ENCODE measurements around the gene RPL34.
A peak's percentile ranks its signal among the peaks of the same experiment; 100 is the strongest.

RPL34 gene

DNA sequence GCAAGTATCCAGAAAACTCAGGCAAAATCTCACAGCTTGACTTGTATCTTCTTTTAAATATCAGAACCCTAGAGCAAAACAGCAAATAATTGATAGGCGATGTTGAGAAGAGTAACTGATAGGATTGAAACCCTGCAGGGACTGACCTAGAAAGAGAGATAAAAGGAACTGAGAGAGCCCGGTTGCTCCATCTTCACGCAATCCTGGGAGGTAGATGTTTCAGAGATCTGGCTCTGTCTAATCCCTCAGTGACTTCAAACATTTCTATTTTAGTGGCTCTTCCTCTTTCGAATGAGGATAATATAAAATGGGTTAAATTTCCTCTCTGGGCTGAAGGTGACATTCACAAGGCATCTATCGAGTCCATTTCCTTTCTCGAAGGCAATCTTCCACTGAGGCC, 39.3 kb upstream of the RPL34 start:
- peaks cover 9% of the 10 kb centered on the region for H3K4me1 ChIP-seq (ENCODE audit: insufficient read depth, low read length)
- no peaks in the 10 kb centered on the region for H3K36me3 ChIP-seq (ENCODE audit: insufficient read depth, low read length)
- DNase-seq (no peak), ATAC-seq (ENCODE audit: insufficient read depth, low read depth) (peak; percentile 37)
- H3K27ac ChIP-seq (ENCODE audit: low read length) = peak overlapping the region; percentile 46
- H3K9me3 ChIP-seq (ENCODE audit: insufficient read depth, low read length, severe bottlenecking) = no peaks in the 10 kb centered on the region
- no peak overlapping the region for H3K9ac ChIP-seq (ENCODE audit: low read depth, low read length)
- 0 out of 2 replicates have a peak overlapping the region, but pooled peaks have one; percentile 36 for H2AFZ ChIP-seq (ENCODE audit: low read depth, low read length)
- no peaks in the 10 kb centered on the region for H4K20me1 ChIP-seq (ENCODE audit: insufficient read depth, low read length)
- no peaks in the 10 kb centered on the region for H3K27me3 ChIP-seq (ENCODE audit: insufficient read depth, low read length, poor library complexity)
- no peak for TF ChIP-seq EZH2 (IDR thresholded peaks at IDR 0.05; ENCODE audit: borderline replicate concordance, low read depth, low read length, severe bottlenecking)
- TF ChIP-seq, protein P1, sequence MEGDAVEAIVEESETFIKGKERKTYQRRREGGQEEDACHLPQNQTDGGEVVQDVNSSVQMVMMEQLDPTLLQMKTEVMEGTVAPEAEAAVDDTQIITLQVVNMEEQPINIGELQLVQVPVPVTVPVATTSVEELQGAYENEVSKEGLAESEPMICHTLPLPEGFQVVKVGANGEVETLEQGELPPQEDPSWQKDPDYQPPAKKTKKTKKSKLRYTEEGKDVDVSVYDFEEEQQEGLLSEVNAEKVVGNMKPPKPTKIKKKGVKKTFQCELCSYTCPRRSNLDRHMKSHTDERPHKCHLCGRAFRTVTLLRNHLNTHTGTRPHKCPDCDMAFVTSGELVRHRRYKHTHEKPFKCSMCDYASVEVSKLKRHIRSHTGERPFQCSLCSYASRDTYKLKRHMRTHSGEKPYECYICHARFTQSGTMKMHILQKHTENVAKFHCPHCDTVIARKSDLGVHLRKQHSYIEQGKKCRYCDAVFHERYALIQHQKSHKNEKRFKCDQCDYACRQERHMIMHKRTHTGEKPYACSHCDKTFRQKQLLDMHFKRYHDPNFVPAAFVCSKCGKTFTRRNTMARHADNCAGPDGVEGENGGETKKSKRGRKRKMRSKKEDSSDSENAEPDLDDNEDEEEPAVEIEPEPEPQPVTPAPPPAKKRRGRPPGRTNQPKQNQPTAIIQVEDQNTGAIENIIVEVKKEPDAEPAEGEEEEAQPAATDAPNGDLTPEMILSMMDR (IDR thresholded peaks at IDR 0.05; ENCODE audit: borderline replicate concordance, extremely low read depth, low read length, poor library complexity, severe bottlenecking) = no peak
- H3K79me2 ChIP-seq (ENCODE audit: insufficient read depth, low read length) = no peaks in the 10 kb centered on the region
- no peak overlapping the region for H3K4me3 ChIP-seq (ENCODE audit: low read depth in 1 of 2, low read length in 2 of 2)
- no peak overlapping the region for H3K4me2 ChIP-seq (ENCODE audit: insufficient read depth, low read length)

DNA sequence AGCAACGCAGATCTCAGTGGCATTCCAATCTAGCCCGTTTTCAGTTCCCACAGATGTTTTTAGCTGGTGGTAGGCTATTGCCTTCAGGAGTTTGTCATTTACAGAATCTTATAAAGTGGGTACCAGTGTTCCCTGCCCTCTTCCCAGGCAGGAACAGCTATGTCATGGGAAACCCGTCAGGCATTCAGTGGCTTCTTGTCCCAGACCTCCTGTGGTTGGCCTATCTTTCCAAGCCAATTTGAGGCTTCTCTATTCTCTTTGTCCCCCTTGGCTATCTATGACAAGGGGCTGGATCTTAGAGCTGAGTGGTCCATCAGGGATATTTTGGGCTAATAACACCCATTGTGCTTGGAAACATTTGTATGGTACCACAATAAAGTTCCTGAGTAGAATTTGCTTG, 33.6 kb upstream of the RPL34 start:
- H3K27ac ChIP-seq (ENCODE audit: low read length) = no peak overlapping the region
- H3K36me3 ChIP-seq (ENCODE audit: insufficient read depth, low read length) = no peaks in the 10 kb centered on the region
- no peak overlapping the region for H2AFZ ChIP-seq (ENCODE audit: low read depth, low read length)
- no peaks in the 10 kb centered on the region for H3K79me2 ChIP-seq (ENCODE audit: insufficient read depth, low read length)
- TF ChIP-seq, protein P1 (IDR thresholded peaks at IDR 0.05; ENCODE audit: borderline replicate concordance, extremely low read depth, low read length, poor library complexity, severe bottlenecking) = no peak
- ATAC-seq (ENCODE audit: insufficient read depth, low read depth) = no peak
- H3K4me3 ChIP-seq (ENCODE audit: low read depth in 1 of 2, low read length in 2 of 2) = no peak overlapping the region
- H4K20me1 ChIP-seq (ENCODE audit: insufficient read depth, low read length) = no peaks in the 10 kb centered on the region
- H3K4me1 ChIP-seq (ENCODE audit: insufficient read depth, low read length) = no peaks in the 10 kb centered on the region
- H3K9ac ChIP-seq (ENCODE audit: low read depth, low read length) = no peak overlapping the region
- no peaks in the 10 kb centered on the region for H3K27me3 ChIP-seq (ENCODE audit: insufficient read depth, low read length, poor library complexity)
- no peak overlapping the region for H3K4me2 ChIP-seq (ENCODE audit: insufficient read depth, low read length)
- no peaks in the 10 kb centered on the region for H3K9me3 ChIP-seq (ENCODE audit: insufficient read depth, low read length, severe bottlenecking)
- DNase-seq = no peak

DNA sequence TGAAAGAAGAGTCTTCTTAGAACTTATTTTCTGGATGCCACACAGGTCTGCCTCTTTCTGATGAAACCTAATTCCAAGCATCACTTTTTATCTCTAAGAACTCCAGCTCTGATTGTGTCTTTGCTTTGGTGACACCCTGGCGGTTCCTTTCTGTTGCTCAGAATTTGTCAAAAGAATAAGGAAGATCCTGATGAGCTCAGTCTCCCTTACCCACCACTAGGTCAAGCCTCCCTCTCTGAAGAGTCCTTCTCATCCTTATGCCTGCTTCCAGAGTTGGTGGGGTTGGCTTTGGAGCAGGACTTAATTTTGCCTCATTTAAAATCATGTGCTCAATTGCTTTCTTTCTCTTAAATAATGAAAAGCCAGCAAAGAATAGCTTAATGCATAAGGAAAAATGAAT, 31.5 kb upstream of the RPL34 start:
- H3K27me3 ChIP-seq (ENCODE audit: insufficient read depth, low read length, poor library complexity) = no peaks in the 10 kb centered on the region
- no peaks in the 10 kb centered on the region for H3K79me2 ChIP-seq (ENCODE audit: insufficient read depth, low read length)
- no peaks in the 10 kb centered on the region for H4K20me1 ChIP-seq (ENCODE audit: insufficient read depth, low read length)
- H2AFZ ChIP-seq (ENCODE audit: low read depth, low read length) = no peak overlapping the region
- no peak for ATAC-seq (ENCODE audit: insufficient read depth, low read depth)
- H3K4me1 ChIP-seq (ENCODE audit: insufficient read depth, low read length) = no peaks in the 10 kb centered on the region
- 0 out of 2 replicates have a peak, but pooled peaks cover 3% of the 10 kb centered on the region for H3K36me3 ChIP-seq (ENCODE audit: insufficient read depth, low read length)
- DNase-seq = no peak
- H3K4me2 ChIP-seq (ENCODE audit: insufficient read depth, low read length) = no peak overlapping the region
- TF ChIP-seq EZH2 (IDR thresholded peaks at IDR 0.05; ENCODE audit: borderline replicate concordance, low read depth, low read length, severe bottlenecking) = no peak
- TF ChIP-seq, protein P1 (IDR thresholded peaks at IDR 0.05; ENCODE audit: borderline replicate concordance, extremely low read depth, low read length, poor library complexity, severe bottlenecking) = no peak
- no peak overlapping the region for H3K4me3 ChIP-seq (ENCODE audit: low read depth in 1 of 2, low read length in 2 of 2)
- no peak overlapping the region for H3K9ac ChIP-seq (ENCODE audit: low read depth, low read length)
- H3K27ac ChIP-seq (ENCODE audit: low read length) = no peak overlapping the region
- no peaks in the 10 kb centered on the region for H3K9me3 ChIP-seq (ENCODE audit: insufficient read depth, low read length, severe bottlenecking)

DNA sequence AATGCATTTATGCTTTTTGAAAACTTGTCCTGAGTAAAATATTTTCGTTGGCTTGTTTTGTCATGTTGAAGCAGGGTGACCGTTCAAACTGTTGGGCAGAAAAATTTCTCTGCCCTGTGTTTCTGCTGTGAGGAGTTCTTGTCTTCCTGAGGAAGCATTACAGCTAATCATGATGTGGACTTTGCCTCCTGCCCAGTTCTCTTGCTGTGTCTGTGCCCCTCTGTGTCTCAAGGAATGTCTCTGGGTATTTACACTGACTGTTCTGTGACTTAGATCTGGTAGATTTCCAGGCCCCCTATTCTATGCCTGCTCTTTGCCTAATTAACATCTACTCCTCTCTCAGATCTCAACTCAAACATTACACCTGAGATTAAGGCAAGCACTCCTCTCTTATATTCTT, 30.4 kb upstream of the RPL34 start:
- no peaks in the 10 kb centered on the region for H3K79me2 ChIP-seq (ENCODE audit: insufficient read depth, low read length)
- no peak overlapping the region for H3K4me2 ChIP-seq (ENCODE audit: insufficient read depth, low read length)
- H4K20me1 ChIP-seq (ENCODE audit: insufficient read depth, low read length) = no peaks in the 10 kb centered on the region
- no peak for DNase-seq
- TF ChIP-seq, protein P1 (IDR thresholded peaks at IDR 0.05; ENCODE audit: borderline replicate concordance, extremely low read depth, low read length, poor library complexity, severe bottlenecking) = no peak
- TF ChIP-seq EZH2 (IDR thresholded peaks at IDR 0.05; ENCODE audit: borderline replicate concordance, low read depth, low read length, severe bottlenecking) = no peak
- H3K9ac ChIP-seq (ENCODE audit: low read depth, low read length) = no peak overlapping the region
- no peak overlapping the region for H3K27ac ChIP-seq (ENCODE audit: low read length)
- no peaks in the 10 kb centered on the region for H3K4me1 ChIP-seq (ENCODE audit: insufficient read depth, low read length)
- H3K4me3 ChIP-seq (ENCODE audit: low read depth in 1 of 2, low read length in 2 of 2) = no peak overlapping the region
- no peak overlapping the region for H2AFZ ChIP-seq (ENCODE audit: low read depth, low read length)
- no peak for ATAC-seq (ENCODE audit: insufficient read depth, low read depth)
- H3K36me3 ChIP-seq (ENCODE audit: insufficient read depth, low read length) = peaks cover 8% of the 10 kb centered on the region; the same call in 1 of the 2 replicates
- H3K27me3 ChIP-seq (ENCODE audit: insufficient read depth, low read length, poor library complexity) = no peaks in the 10 kb centered on the region
- H3K9me3 ChIP-seq (ENCODE audit: insufficient read depth, low read length, severe bottlenecking) = no peaks in the 10 kb centered on the region
